ENCODE results near the gene GSTM1.

DNA sequence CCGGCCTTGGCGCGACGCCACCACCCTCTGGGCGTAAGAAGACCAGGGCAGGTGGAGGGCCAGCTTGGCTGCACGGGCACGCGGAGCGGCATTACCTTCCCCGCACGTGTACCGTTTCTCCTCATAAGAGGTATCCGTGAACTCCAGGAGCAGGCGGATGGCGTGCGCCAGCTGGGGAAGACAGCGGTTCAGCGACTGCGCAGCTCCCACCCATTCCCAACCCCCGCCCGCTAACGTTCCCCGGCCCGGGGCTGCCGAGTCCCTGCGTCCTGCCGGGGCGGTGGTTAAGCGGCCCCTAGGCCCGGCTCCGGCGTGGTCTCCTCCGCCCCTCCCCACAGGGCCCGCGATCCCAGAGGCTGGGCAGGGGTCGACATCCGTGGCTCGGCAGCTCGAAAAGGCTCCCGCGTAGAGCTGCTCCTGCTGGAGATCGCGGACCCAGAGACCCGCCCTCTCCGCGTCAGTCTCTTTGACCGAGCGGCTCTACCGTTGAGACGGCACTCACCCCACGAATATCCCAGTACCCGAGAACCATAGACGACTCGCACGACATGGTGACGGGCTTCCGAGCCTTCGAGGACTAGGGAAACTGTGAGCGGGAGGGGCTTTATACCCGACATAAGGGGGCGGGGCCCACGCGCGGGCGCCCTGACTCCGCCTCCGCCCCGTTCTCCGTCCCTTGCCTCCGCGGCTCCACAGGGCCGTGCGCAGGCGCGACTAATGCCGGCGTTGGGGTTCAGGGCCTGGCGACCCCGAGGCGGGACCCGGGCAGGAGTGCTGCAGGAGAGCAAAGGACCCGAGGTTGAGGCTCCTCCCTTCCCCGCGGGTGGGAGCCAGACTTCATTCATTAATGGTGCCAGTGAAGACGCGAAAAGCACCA is 52.4 kb downstream of the GSTM1 start:
- TF ChIP-seq TAF1 (IDR thresholded peaks at IDR 0.05; ENCODE audit: borderline replicate concordance, insufficient read depth, low read length) (no peak), POLR2AphosphoS5 (IDR thresholded peaks at IDR 0.05; ENCODE audit: low read depth, low read length) (no peak), SIN3A (IDR thresholded peaks at IDR 0.05; ENCODE audit: borderline replicate concordance, insufficient read depth, low read length) (no peak), FOXP2 (optimal IDR thresholded peaks at IDR 0.05; ENCODE audit: borderline replicate concordance, extremely low read depth, extremely low read length, insufficient read depth) (no peak)
- TF ChIP-seq, protein P1, sequence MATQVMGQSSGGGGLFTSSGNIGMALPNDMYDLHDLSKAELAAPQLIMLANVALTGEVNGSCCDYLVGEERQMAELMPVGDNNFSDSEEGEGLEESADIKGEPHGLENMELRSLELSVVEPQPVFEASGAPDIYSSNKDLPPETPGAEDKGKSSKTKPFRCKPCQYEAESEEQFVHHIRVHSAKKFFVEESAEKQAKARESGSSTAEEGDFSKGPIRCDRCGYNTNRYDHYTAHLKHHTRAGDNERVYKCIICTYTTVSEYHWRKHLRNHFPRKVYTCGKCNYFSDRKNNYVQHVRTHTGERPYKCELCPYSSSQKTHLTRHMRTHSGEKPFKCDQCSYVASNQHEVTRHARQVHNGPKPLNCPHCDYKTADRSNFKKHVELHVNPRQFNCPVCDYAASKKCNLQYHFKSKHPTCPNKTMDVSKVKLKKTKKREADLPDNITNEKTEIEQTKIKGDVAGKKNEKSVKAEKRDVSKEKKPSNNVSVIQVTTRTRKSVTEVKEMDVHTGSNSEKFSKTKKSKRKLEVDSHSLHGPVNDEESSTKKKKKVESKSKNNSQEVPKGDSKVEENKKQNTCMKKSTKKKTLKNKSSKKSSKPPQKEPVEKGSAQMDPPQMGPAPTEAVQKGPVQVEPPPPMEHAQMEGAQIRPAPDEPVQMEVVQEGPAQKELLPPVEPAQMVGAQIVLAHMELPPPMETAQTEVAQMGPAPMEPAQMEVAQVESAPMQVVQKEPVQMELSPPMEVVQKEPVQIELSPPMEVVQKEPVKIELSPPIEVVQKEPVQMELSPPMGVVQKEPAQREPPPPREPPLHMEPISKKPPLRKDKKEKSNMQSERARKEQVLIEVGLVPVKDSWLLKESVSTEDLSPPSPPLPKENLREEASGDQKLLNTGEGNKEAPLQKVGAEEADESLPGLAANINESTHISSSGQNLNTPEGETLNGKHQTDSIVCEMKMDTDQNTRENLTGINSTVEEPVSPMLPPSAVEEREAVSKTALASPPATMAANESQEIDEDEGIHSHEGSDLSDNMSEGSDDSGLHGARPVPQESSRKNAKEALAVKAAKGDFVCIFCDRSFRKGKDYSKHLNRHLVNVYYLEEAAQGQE (IDR thresholded peaks at IDR 0.05; ENCODE audit: insufficient read depth in 1 of 2, low read depth in 2 of 2, low read length in 2 of 2), result no peak

Data from PFSK-1 (cell line).